KMS-11 (cell line): ENCODE results near the gene RHBDD2.

Source experiments
- H2AFZ ChIP-seq: fragments of 200-600 bp; sonication (generic); 2 replicates; pipeline ENCODE4 v1.6.1; 2016; ENCODE audit warnings: antibody characterized with exemption, mixed run types, low read depth
- H3K27ac ChIP-seq: fragments of 200-600 bp; sonication (generic); 2 replicates; pipeline ENCODE4 v1.6.1; 2016; ENCODE audit warnings: mild to moderate bottlenecking, mixed run types
- H3K27me3 ChIP-seq: fragments of 200-600 bp; sonication (generic); 2 replicates; pipeline ENCODE4 v1.6.1; 2017; ENCODE audit warnings: mild to moderate bottlenecking, low read depth, mixed run types, moderate library complexity; ENCODE audit not compliant: insufficient read depth
- H3K36me3 ChIP-seq: fragments of 200-600 bp; sonication (generic); 2 replicates; pipeline ENCODE4 v1.6.1; 2017; ENCODE audit warnings: mild to moderate bottlenecking, mixed run types; ENCODE audit not compliant: insufficient read depth
- H3K4me1 ChIP-seq: fragments of 200-600 bp; sonication (generic); 2 replicates; pipeline ENCODE4 v1.6.1; 2016; ENCODE audit warnings: mild to moderate bottlenecking, low read depth, mixed run types; ENCODE audit not compliant: poor library complexity, severe bottlenecking
- H3K4me2 ChIP-seq: fragments of 200-600 bp; sonication (generic); 2 replicates; pipeline ENCODE4 v1.7.0; 2016; ENCODE audit warnings: mild to moderate bottlenecking, mixed run types
- H3K4me3 ChIP-seq: fragments of 200-600 bp; sonication (generic); IDR thresholded peaks from 2 replicates; pipeline ENCODE4 v1.6.1; 2017; ENCODE audit warnings: low read depth, low read length, mixed read lengths; ENCODE audit not compliant: insufficient read depth
- H3K79me2 ChIP-seq: fragments of 200-600 bp; sonication (generic); 2 replicates; pipeline ENCODE4 v1.6.1; 2016; ENCODE audit warnings: low read depth, mixed run types; ENCODE audit not compliant: insufficient read depth
- H3K9ac ChIP-seq: fragments of 200-600 bp; sonication (generic); 2 replicates; pipeline ENCODE4 v1.6.1; 2016; ENCODE audit warnings: mild to moderate bottlenecking, mixed run types
- H4K20me1 ChIP-seq: fragments of 200-600 bp; sonication (generic); 2 replicates; pipeline ENCODE4 v1.6.1; 2016; ENCODE audit warnings: mild to moderate bottlenecking, mixed run types; ENCODE audit not compliant: insufficient read depth
- CTCF ChIP-seq: fragments of 200-600 bp; sonication (generic); conservative IDR thresholded peaks from 2 replicates; pipeline ENCODE4 v1.6.1; 2017; ENCODE audit warnings: low read depth, mild to moderate bottlenecking, antibody characterized with exemption, low read length, moderate library complexity, mixed read lengths

RHBDD2 gene

DNA sequence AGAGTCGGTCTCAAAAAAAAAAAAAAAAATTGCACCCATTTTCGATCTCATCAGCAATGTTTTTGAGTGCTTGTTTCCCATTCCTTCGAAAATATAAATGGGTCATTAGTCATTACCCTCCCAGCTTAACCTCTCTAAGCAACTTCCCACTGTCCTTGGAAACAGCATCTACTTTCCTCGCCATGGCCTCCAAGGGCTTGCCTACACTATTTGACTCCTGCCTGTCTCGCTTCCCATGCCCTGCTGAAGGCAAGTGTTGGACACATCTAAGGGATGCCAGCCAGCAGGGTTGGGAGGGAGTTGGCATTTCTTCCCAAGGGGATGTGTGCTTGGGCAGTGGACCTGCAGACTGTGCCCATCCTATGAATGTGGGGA lies 12.7 kb upstream of the RHBDD2 start:
- Histone ChIP-seq H3K4me2 (peak overlapping the region; percentile 69), H3K27ac (no peak overlapping the region), H3K4me3 (no peak overlapping the region), H3K36me3 (no peaks in the 10 kb centered on the region), H3K9ac (no peak overlapping the region), H3K4me1 (peaks cover 49% of the 10 kb centered on the region), H4K20me1 (no peaks in the 10 kb centered on the region), H2AFZ (peak overlapping the region; percentile 22; the same call in 1 of the 2 replicates), H3K79me2 (no peaks in the 10 kb centered on the region), H3K27me3 (no peaks in the 10 kb centered on the region)
- no peak for TF ChIP-seq CTCF

GRCh38 chr7:75866489-75867389 lies 12.1 kb upstream of the RHBDD2 start:
- Histone ChIP-seq H3K4me2 (peak overlapping the region; percentile 69), H3K79me2 (no peaks in the 10 kb centered on the region), H3K36me3 (no peaks in the 10 kb centered on the region), H3K4me1 (peaks cover 52% of the 10 kb centered on the region), H2AFZ (peak overlapping the region; percentile 22), H4K20me1 (no peaks in the 10 kb centered on the region), H3K27ac (peak overlapping the region; percentile 77), H3K9ac (peak overlapping the region; percentile 48; the same call in 1 of the 2 replicates), H3K4me3 (no peak overlapping the region), H3K27me3 (no peaks in the 10 kb centered on the region)
- TF ChIP-seq CTCF = peak; percentile 95

DNA sequence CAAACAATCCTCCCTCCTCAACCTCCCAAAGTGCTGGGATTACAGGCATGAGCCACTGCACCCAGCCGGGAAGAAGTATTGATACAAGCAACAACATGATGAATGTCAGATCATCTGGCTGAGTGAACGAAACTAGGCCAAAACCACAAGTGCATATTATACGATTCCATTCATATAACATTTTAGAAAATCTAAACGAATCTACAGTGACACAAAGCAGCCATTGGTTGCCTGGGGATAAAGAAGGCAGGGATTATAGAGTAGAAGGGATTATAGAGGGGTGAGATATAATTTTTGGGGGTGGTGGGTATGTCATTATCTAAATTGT lies 11.5 kb upstream of the RHBDD2 start:
- Histone ChIP-seq H2AFZ (peak overlapping the region; percentile 22), H4K20me1 (no peaks in the 10 kb centered on the region), H3K27me3 (no peaks in the 10 kb centered on the region), H3K36me3 (no peaks in the 10 kb centered on the region), H3K79me2 (no peaks in the 10 kb centered on the region), H3K4me2 (peak overlapping the region; percentile 69), H3K4me3 (no peak overlapping the region), H3K4me1 (peaks cover 58% of the 10 kb centered on the region), H3K9ac (peak overlapping the region; percentile 48; the same call in 1 of the 2 replicates), H3K27ac (peak overlapping the region; percentile 77)
- TF ChIP-seq CTCF = no peak

GRCh38 chr7:75868153-75868552 lies 10.7 kb upstream of the RHBDD2 start:
- no peak overlapping the region for H3K9ac ChIP-seq
- no peaks in the 10 kb centered on the region for H3K27me3 ChIP-seq
- no peak overlapping the region for H2AFZ ChIP-seq
- H3K79me2 ChIP-seq = no peaks in the 10 kb centered on the region
- H3K4me3 ChIP-seq = no peak overlapping the region
- H4K20me1 ChIP-seq = no peaks in the 10 kb centered on the region
- H3K4me1 ChIP-seq = peaks cover 66% of the 10 kb centered on the region
- peak overlapping the region; percentile 69 for H3K4me2 ChIP-seq
- no peak for TF ChIP-seq CTCF
- H3K36me3 ChIP-seq = no peaks in the 10 kb centered on the region
- peak overlapping the region; percentile 77; the same call in 1 of the 2 replicates for H3K27ac ChIP-seq
